ENCODE results near the gene CCDC171.

DNA sequence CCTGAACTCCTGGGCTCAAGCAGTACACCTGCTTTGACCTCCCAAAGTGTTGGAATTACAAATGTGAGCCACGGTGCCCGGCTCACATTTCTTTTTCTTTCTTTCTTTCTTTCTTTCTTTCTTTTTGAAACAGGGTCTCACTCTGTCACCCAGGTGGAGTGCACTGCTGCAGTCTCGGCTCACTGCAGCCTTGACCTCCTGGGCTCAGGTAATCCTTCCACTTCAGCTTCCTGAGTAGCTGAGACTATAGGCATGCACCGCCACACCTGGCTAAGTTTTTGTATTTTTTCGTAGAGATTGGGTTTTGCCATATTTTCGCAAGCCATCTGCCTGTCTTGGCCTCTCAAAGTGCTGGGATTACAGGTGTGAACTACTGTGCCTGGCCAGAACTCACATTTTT is 183.7 kb downstream of the CCDC171 start:
- TF ChIP-seq, protein P1, sequence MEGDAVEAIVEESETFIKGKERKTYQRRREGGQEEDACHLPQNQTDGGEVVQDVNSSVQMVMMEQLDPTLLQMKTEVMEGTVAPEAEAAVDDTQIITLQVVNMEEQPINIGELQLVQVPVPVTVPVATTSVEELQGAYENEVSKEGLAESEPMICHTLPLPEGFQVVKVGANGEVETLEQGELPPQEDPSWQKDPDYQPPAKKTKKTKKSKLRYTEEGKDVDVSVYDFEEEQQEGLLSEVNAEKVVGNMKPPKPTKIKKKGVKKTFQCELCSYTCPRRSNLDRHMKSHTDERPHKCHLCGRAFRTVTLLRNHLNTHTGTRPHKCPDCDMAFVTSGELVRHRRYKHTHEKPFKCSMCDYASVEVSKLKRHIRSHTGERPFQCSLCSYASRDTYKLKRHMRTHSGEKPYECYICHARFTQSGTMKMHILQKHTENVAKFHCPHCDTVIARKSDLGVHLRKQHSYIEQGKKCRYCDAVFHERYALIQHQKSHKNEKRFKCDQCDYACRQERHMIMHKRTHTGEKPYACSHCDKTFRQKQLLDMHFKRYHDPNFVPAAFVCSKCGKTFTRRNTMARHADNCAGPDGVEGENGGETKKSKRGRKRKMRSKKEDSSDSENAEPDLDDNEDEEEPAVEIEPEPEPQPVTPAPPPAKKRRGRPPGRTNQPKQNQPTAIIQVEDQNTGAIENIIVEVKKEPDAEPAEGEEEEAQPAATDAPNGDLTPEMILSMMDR (IDR thresholded peaks at IDR 0.05; ENCODE audit: poor library complexity), result no peak
- TF ChIP-seq EZH2 (IDR thresholded peaks at IDR 0.05; ENCODE audit: borderline replicate concordance) (no peak), EZH2phosphoT487 (IDR thresholded peaks at IDR 0.05; ENCODE audit: low read depth, severe bottlenecking, unreplicated experiment) (no peak)

Data from hepatocyte (in vitro differentiated cells).